GM06990 (cell line): ENCODE measurements around the gene APLN.

Experiments
- DNase-seq: peaks from one replicate; pipeline ENCODE4 v3.0.0-alpha.2; 2011; ENCODE audit not compliant: insufficient read length; ENCODE audit errors: extremely low read depth
- H3K27me3 ChIP-seq: replicated peaks from 2 replicates; pipeline ENCODE4 v1.6.0; 2011; ENCODE audit warnings: low read length; ENCODE audit not compliant: control insufficient read depth, insufficient read depth
- H3K36me3 ChIP-seq: 2 replicates; pipeline ENCODE4 v1.5.1; 2011; ENCODE audit warnings: low read length; ENCODE audit not compliant: control insufficient read depth, insufficient read depth
- H3K4me3 ChIP-seq: replicated peaks from 2 replicates; pipeline ENCODE4 v1.5.1; 2011; ENCODE audit warnings: low read depth, mild to moderate bottlenecking, control low read depth, low read length
- TF ChIP-seq, protein P1 (sequence below): IDR thresholded peaks from 2 replicates; pipeline ENCODE4 v1.5.1; 2011; ENCODE audit warnings: low read length, control low read depth, mild to moderate bottlenecking, inconsistent platforms; ENCODE audit not compliant: insufficient read depth, poor library complexity, severe bottlenecking

Gene APLN

DNA sequence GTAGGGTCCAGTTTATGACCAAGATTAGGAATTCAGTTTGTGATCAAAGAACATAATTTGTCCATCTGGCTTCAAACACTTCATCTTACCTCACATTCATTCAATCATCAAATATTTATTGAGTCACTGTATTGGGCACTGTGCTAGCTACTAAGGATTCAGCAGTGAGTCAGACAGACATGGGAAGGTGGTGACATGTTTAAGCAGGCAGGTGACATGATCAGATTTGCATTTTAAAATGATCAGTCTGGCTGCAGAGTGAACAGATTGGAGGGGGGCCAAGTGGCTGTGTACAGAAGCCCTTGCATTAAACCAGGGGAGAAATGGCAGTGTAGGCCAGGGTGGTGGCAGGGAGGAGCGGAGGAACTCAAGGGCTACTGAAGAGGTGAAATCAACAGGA, 25.1 kb upstream of the APLN start:
- DNase-seq = no peak
- no peak overlapping the region for H3K4me3 ChIP-seq
- no peaks in the 10 kb centered on the region for H3K36me3 ChIP-seq

DNA sequence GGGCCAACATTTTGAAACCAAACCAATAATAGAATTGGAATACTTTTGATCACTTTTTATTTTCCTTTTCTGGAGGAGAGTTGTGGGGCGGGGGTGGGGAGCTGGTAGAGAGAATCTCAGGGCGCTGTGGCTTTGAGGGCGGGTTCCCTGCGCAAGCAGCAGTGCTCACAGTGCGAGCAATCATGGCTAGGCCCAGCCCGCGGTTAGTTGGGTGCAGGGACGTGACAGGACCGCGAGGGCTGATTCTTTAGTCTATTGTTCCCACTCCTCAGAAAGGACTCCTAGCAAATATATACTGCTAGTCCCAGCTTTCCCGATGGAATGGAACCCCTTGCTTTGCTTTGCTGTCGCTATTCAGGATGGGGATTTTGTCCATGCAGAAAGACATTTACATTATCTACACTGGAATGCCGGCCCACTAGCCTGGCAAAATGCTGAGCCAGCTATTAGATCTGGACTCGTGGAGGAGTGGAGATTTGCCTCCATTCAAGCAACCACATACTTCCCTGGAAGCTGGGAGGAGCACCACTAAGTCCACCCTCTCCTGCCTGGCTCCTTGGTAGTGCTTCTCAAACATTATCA, 23.9 kb upstream of the APLN start:
- Histone ChIP-seq H3K27me3 (no peaks in the 10 kb centered on the region; the same call in 1 of the 2 replicates), H3K4me3 (peak overlapping the region; percentile 53), H3K36me3 (no peaks in the 10 kb centered on the region)
- TF ChIP-seq, protein P1, sequence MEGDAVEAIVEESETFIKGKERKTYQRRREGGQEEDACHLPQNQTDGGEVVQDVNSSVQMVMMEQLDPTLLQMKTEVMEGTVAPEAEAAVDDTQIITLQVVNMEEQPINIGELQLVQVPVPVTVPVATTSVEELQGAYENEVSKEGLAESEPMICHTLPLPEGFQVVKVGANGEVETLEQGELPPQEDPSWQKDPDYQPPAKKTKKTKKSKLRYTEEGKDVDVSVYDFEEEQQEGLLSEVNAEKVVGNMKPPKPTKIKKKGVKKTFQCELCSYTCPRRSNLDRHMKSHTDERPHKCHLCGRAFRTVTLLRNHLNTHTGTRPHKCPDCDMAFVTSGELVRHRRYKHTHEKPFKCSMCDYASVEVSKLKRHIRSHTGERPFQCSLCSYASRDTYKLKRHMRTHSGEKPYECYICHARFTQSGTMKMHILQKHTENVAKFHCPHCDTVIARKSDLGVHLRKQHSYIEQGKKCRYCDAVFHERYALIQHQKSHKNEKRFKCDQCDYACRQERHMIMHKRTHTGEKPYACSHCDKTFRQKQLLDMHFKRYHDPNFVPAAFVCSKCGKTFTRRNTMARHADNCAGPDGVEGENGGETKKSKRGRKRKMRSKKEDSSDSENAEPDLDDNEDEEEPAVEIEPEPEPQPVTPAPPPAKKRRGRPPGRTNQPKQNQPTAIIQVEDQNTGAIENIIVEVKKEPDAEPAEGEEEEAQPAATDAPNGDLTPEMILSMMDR = no peak
- DNase-seq = no peak

More for the DNA sequence above, 25.1 kb upstream of the APLN start:
- H3K27me3 ChIP-seq = no peaks in the 10 kb centered on the region; the same call in 1 of the 2 replicates
- TF ChIP-seq, protein P1 = no peak

DNA sequence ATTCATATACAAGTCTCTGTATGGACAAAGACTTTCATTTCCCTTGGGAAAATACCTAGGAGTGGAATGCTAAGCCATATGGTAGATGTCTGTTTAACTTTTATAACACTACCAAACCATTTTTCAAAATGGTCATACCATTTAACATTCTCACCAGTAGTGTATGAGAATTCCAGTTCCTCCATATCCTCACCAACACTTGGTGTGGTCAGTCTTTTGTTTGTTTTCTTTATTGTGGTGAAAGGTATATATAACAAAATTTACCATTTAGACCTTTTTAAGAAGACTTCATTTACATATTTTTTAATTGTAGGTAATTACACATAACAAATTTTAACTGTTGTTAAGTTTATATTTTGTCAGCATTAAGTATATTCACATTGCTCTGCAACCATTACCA, 12.7 kb upstream of the APLN start:
- Histone ChIP-seq H3K36me3 (no peaks in the 10 kb centered on the region), H3K4me3 (no peak overlapping the region), H3K27me3 (peaks cover 1% of the 10 kb centered on the region; the same call in 1 of the 2 replicates)
- DNase-seq = no peak
- TF ChIP-seq, protein P1 = no peak

DNA sequence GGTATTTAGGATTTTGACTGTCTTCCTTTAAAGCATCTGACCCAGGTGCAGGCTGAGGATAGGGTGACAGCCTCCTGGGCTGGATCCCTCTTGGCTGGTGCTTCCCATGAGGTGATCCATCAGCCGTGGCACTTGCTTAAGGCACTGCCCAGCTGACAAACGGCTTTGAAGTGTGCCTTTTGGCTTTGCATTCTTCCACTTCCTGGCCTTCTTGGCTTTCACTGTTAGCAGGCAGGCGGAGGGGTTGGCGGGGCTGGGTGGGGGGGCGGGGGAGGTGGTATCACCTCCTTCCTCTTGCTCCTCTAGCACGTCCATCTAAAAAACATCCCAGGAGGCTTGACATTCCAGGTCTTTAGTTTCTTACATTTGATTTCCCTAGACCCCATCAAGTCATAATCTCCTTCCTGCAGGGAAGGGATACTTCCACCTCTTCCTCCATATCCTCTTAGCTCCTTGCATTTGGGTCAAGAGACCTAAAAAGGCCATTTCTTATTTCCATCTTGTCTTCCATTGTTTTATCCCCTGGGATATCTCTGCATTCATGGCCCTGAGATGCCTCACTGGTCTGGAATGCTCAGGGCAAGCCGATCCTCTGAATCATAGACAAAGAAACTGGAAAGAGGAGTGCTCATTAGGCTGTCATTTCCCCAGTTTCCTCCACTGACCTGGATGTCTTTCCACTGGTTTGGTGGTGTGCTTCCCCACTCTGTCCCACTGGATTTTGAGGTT, 11.3 kb upstream of the APLN start:
- TF ChIP-seq, protein P1 = no peak
- DNase-seq = no peak
- H3K36me3 ChIP-seq = no peaks in the 10 kb centered on the region
- no peak overlapping the region for H3K4me3 ChIP-seq
- peaks cover 1% of the 10 kb centered on the region; the same call in 1 of the 2 replicates for H3K27me3 ChIP-seq

DNA sequence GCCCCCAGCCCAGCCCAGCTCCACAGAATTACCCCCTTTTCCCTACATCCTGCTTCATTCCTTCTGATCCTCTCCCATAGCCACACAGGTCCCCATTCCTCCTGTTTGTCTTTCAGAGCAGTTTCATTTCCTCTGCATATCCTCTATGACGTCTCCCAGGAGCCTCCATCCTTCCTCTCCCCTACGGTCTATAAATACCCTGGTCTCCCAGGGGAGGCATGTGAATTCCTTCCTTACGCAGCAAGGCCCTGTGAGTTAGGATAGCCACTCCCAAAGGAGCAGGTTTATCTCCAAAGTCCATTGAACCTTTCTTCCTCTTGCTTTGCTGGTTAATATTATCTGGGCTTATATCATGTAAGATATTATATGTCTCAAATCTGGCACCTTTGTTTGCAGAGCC, 8.4 kb upstream of the APLN start:
- no peak for DNase-seq
- Histone ChIP-seq H3K4me3 (no peak overlapping the region), H3K36me3 (no peaks in the 10 kb centered on the region), H3K27me3 (peaks cover 1% of the 10 kb centered on the region)
- TF ChIP-seq, protein P1 = no peak
